ENCODE results near the gene FMNL2. TPM values are rescaled to one million over a fixed set of nuclear protein-coding genes. Genes with fewer than 3 reads are reported as not detected.

The FMNL2 gene
- total and polyA plus RNA-seq, 4 experiments from 2014 or later, result 0.06 to 1.6 (median 0.94) TPM; not detected in 1

DNA sequence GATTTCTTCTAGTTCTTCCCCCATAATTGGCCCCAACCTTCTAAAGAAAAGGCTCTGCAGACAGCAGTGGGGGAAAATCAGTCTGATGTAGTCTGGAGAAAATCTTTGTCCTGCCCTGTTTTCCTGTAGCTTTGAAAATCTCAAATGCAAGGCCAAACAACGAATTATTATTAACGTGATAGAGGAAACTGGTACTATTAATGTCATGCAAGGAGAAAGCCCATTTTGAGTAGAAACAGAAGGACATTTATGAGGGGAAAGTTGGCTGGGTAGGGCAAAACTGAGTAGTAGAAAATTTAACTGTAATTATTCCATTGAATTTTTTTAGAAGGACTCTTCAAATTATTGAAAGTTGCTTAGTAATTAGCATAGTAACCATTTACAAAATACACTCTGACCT lies 98.8 kb downstream of the FMNL2 start:
- Mint-ChIP-seq H3K4me3 (no peak overlapping the region), H3K4me1 (no peaks in the 10 kb centered on the region), H3K9me3 (no peaks in the 10 kb centered on the region), H3K36me3 (no peaks in the 10 kb centered on the region), H3K27ac (no peak overlapping the region), H3K27me3 (peaks cover 1% of the 10 kb centered on the region in 2 donors)
- POLR2A ChIA-PET (ENCODE audit: partially characterized antibody), result no interaction called here
- H3K9me3 ChIP-seq (ENCODE audit: control insufficient read depth in 1 of 2, low read length in 2 of 2), result no peaks in the 10 kb centered on the region
- intact Hi-C loops (cut with micrococcal nuclease), result no loop called here
- no peak overlapping the region for H3K4me3 ChIP-seq (ENCODE audit: low read length in 2 of 2)
- no peak overlapping the region for H3K27ac ChIP-seq (ENCODE audit: low read depth, low read length)
- no peaks in the 10 kb centered on the region for H3K27me3 ChIP-seq (ENCODE audit: insufficient read depth, low read length)
- no peaks in the 10 kb centered on the region for H3K36me3 ChIP-seq (ENCODE audit: insufficient read depth, low read length)
- no peak for DNase-seq
- CTCF ChIA-PET (ENCODE audit: partially characterized antibody), result no interaction called here
- H3K4me1 ChIP-seq (ENCODE audit: insufficient read depth, low read length), result no peaks in the 10 kb centered on the region

DNA sequence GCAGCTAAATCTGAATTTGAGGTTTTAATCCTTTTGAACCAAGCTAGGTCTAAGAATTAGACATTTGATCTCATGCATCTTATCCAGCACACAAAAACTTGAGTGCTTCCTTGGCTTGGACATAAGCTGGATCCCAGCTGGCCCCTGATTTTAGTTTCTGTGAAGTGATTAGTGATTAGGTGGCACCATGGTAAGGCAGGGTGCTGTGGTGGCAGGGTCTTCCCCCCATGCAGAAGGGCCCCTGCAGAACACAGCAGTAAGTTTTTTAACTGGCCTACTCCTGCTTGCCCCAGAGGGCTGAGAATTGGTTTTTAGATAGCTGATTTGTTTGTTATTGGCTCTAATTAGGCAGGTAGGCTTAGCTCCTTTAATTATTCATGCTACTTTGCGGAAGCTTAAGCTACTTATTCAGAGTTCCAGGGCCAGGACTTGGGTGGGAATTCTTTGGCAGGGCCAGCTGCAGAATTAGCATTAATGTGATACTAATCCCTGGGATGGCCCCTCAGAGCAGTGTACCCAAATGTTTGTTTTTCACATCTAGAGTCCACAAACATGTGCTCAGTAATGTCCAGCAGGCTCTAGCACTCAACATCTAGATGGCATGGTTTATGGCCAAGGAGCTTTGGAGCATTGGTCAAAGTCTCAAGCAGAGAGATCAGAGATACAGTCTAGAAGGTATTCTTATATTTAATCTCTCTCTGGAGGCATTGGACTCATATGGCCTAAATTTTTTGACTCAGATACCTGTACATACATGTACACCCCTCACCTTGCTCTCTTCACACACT lies 99.6 kb downstream of the FMNL2 start:
- H3K4me3 ChIP-seq (ENCODE audit: low read length in 2 of 2), result no peak overlapping the region
- CTCF ChIA-PET (ENCODE audit: partially characterized antibody), result no interaction called here
- no peak overlapping the region for H3K27ac ChIP-seq (ENCODE audit: low read depth, low read length)
- no peaks in the 10 kb centered on the region for H3K9me3 ChIP-seq (ENCODE audit: control insufficient read depth in 1 of 2, low read length in 2 of 2)
- Mint-ChIP-seq H3K27me3 (peaks cover 1% of the 10 kb centered on the region in 2 donors), H3K36me3 (no peaks in the 10 kb centered on the region), H3K4me1 (no peaks in the 10 kb centered on the region), H3K27ac (no peak overlapping the region), H3K9me3 (no peaks in the 10 kb centered on the region), H3K4me3 (no peak overlapping the region)
- no peaks in the 10 kb centered on the region for H3K4me1 ChIP-seq (ENCODE audit: insufficient read depth, low read length)
- intact Hi-C loops (cut with micrococcal nuclease), result no loop called here
- no peaks in the 10 kb centered on the region for H3K36me3 ChIP-seq (ENCODE audit: insufficient read depth, low read length)
- DNase-seq, result no peak
- no peaks in the 10 kb centered on the region for H3K27me3 ChIP-seq (ENCODE audit: insufficient read depth, low read length)
- POLR2A ChIA-PET (ENCODE audit: partially characterized antibody), result no interaction called here

DNA sequence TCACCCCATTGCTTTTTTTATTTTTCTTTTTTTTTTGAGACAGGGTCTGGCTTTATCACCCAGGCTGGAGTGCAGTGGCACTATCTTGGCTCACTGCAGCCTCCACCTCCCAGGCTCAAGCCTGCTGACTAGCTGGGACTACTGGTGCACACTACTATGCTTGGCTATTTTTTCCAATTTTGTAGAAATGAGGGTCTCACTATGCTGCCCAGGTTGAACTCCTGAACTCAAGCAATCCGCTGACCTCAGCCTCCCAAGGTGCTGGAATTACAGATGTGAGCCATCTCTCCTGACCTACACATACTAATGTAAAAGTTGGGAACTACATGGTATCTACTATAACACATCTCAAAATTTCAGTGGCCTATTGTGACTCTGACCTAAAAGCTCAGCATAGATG lies 101.2 kb downstream of the FMNL2 start:
- H3K27ac Mint-ChIP-seq, result no peak overlapping the region
- no peak for DNase-seq
- no peaks in the 10 kb centered on the region for H3K27me3 ChIP-seq (ENCODE audit: insufficient read depth, low read length)
- H3K9me3 ChIP-seq (ENCODE audit: control insufficient read depth in 1 of 2, low read length in 2 of 2), result no peaks in the 10 kb centered on the region
- intact Hi-C loops (cut with micrococcal nuclease), result no loop called here
- H3K27ac ChIP-seq (ENCODE audit: low read depth, low read length), result no peak overlapping the region
- ChIA-PET POLR2A (ENCODE audit: partially characterized antibody) (no interaction called here), CTCF (ENCODE audit: partially characterized antibody) (no interaction called here)
- H3K4me1 Mint-ChIP-seq, result no peaks in the 10 kb centered on the region
- no peaks in the 10 kb centered on the region for H3K9me3 Mint-ChIP-seq
- H3K36me3 Mint-ChIP-seq, result no peaks in the 10 kb centered on the region
- peaks cover under 1 to 6% of the 10 kb centered on the region in 2 donors for H3K27me3 Mint-ChIP-seq
- H3K36me3 ChIP-seq (ENCODE audit: insufficient read depth, low read length), result no peaks in the 10 kb centered on the region
- H3K4me3 Mint-ChIP-seq, result no peak overlapping the region
- no peaks in the 10 kb centered on the region for H3K4me1 ChIP-seq (ENCODE audit: insufficient read depth, low read length)
- no peak overlapping the region for H3K4me3 ChIP-seq (ENCODE audit: low read length in 2 of 2)

DNA sequence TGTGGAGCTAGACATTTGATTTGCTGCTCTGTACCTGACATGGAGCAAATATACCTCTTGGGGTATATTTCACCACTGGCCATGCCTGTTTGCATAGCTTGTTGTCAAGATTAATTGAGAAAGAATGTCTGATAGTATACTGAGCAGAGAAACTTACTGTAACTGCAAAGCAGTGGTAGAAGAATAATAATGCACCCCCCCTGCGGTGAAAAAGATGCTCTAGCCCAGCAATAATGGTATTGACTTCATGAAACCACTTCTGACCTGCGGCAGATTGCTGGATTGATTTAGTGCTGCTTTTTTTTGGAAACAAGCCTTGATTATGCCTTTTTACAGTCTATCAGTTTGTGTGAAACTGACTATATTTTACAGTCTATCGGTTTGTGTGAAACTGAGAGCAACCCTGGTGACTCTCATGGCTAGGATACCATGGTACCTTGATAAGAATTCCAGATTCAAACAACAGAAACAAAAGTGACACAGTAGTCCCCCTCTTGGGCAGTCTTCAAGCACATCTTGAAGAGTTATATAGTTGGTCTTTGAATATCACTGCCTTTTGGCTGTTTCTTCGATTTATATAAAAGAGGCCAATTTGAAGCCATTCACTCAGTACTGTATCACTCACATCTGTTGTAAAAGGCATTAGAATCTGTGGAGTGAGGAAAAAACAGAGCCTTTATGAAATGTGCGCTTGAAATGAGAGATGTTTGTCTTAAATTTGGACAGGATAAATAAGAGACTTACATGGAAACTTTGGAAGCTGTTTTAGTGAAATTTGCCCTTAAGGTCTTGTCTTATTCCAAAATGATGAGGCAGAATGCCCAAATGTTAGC lies 102.5 kb downstream of the FMNL2 start:
- ChIA-PET POLR2A (ENCODE audit: partially characterized antibody) (no interaction called here), CTCF (ENCODE audit: partially characterized antibody) (no interaction called here)
- H3K36me3 ChIP-seq (ENCODE audit: insufficient read depth, low read length), result no peaks in the 10 kb centered on the region
- H3K4me1 Mint-ChIP-seq, result no peaks in the 10 kb centered on the region
- peaks cover 5 to 7% of the 10 kb centered on the region in 2 donors for H3K27me3 Mint-ChIP-seq
- intact Hi-C loops (cut with micrococcal nuclease), result no loop called here
- no peaks in the 10 kb centered on the region for H3K9me3 Mint-ChIP-seq
- H3K27ac ChIP-seq (ENCODE audit: low read depth, low read length), result no peak overlapping the region
- DNase-seq, result no peak
- H3K4me1 ChIP-seq (ENCODE audit: insufficient read depth, low read length), result no peaks in the 10 kb centered on the region
- no peaks in the 10 kb centered on the region for H3K27me3 ChIP-seq (ENCODE audit: insufficient read depth, low read length)
- no peak overlapping the region for H3K27ac Mint-ChIP-seq
- no peak overlapping the region for H3K4me3 ChIP-seq (ENCODE audit: low read length in 2 of 2)
- no peaks in the 10 kb centered on the region for H3K9me3 ChIP-seq (ENCODE audit: control insufficient read depth in 1 of 2, low read length in 2 of 2)
- no peak overlapping the region for H3K4me3 Mint-ChIP-seq
- H3K36me3 Mint-ChIP-seq, result no peaks in the 10 kb centered on the region

DNA sequence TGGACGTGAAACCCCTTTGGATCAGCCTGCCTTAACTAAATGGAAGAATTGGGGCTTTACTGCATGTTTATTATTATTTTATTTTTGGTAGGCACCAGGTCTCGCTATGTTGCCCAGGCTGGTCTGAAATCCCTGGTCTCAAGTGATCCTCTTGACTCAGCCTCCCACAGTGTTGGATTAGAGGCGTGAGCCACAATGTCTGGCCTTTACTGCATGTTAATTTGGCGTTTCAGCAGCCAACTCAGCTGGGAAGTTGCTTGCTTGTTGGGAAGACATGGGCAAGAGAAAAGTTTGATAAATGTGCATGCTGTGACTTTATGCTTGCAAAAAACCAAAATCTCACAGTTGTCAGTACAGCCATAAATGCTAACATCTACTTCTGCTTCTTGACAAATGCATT lies 105.1 kb downstream of the FMNL2 start:
- DNase-seq, result no peak
- Histone ChIP-seq H3K27ac (ENCODE audit: low read depth, low read length) (no peak overlapping the region), H3K9me3 (ENCODE audit: control insufficient read depth in 1 of 2, low read length in 2 of 2) (no peaks in the 10 kb centered on the region), H3K4me3 (ENCODE audit: low read length in 2 of 2) (no peak overlapping the region), H3K27me3 (ENCODE audit: insufficient read depth, low read length) (no peaks in the 10 kb centered on the region), H3K36me3 (ENCODE audit: insufficient read depth, low read length) (no peaks in the 10 kb centered on the region), H3K4me1 (ENCODE audit: insufficient read depth, low read length) (no peaks in the 10 kb centered on the region)
- Mint-ChIP-seq H3K36me3 (no peaks in the 10 kb centered on the region), H3K9me3 (peaks cover 0 to 4% (median 0%) of the 10 kb centered on the region in 8 donors), H3K4me3 (no peak overlapping the region), H3K27ac (no peak overlapping the region), H3K27me3 (peaks cover 11 to 13% of the 10 kb centered on the region in 2 donors), H3K4me1 (no peaks in the 10 kb centered on the region)
- intact Hi-C loops (cut with micrococcal nuclease), result no loop called here
- ChIA-PET POLR2A (ENCODE audit: partially characterized antibody) (no interaction called here), CTCF (ENCODE audit: partially characterized antibody) (no interaction called here)

DNA sequence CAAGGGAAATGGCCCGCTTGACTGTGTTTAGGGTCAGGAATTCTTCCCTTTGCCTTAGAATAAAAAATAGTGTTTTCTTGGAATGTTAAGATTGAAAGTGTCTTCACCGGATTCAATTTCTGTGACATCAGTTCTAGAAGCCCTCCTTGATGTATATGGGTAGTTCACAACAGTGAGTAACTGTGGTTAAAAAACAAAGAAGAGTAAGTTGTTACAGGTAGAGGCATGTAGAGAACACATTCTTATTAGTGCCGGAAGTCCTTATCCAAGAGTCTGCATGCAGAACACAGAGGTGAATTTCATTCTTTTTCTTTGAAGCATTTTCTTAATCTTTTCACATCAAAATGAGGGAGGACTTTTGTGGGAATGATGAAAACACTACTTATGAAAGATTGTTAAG lies 105.5 kb downstream of the FMNL2 start:
- Histone ChIP-seq H3K9me3 (ENCODE audit: control insufficient read depth in 1 of 2, low read length in 2 of 2) (no peaks in the 10 kb centered on the region), H3K36me3 (ENCODE audit: insufficient read depth, low read length) (no peaks in the 10 kb centered on the region), H3K27me3 (ENCODE audit: insufficient read depth, low read length) (no peaks in the 10 kb centered on the region), H3K27ac (ENCODE audit: low read depth, low read length) (no peak overlapping the region), H3K4me3 (ENCODE audit: low read length in 2 of 2) (no peak overlapping the region), H3K4me1 (ENCODE audit: insufficient read depth, low read length) (no peaks in the 10 kb centered on the region)
- H3K27ac Mint-ChIP-seq, result no peak overlapping the region
- H3K4me3 Mint-ChIP-seq, result no peak overlapping the region
- POLR2A ChIA-PET (ENCODE audit: partially characterized antibody), result no interaction called here
- H3K4me1 Mint-ChIP-seq, result no peaks in the 10 kb centered on the region
- CTCF ChIA-PET (ENCODE audit: partially characterized antibody), result no interaction called here
- H3K36me3 Mint-ChIP-seq, result no peaks in the 10 kb centered on the region
- H3K27me3 Mint-ChIP-seq, result peaks cover 11 to 13% of the 10 kb centered on the region in 2 donors
- intact Hi-C loops (cut with micrococcal nuclease), result no loop called here
- no peak for DNase-seq
- peaks cover 0 to 4% (median 0%) of the 10 kb centered on the region in 8 donors for H3K9me3 Mint-ChIP-seq

DNA sequence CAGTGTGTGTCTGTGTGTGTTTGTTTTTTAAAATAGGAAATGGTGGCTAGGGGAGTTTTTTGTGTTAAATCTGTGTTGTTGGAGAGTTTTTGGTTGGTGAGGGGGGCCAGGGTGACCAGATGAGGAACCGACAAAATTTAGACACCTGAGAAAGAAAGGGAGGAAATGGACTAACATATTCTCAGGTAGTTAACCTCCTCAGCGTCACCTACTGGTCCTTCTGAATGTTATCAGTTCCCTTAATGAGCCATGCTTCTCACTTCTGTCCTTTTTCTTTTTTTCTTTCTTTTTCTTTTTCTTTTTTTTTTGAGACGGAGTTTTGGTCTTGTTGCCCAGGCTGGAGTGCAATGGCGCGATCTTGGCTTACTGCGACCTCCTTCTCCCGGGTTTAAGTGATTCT lies 107.0 kb downstream of the FMNL2 start:
- Mint-ChIP-seq H3K4me1 (peaks cover 0 to 3% (median 0%) of the 10 kb centered on the region in 4 donors), H3K27me3 (peaks cover 11 to 13% of the 10 kb centered on the region in 2 donors), H3K9me3 (peaks cover 0 to 4% (median 0%) of the 10 kb centered on the region in 8 donors), H3K27ac (no peak overlapping the region), H3K36me3 (no peaks in the 10 kb centered on the region), H3K4me3 (no peak overlapping the region)
- Histone ChIP-seq H3K27me3 (ENCODE audit: insufficient read depth, low read length) (no peaks in the 10 kb centered on the region), H3K4me3 (ENCODE audit: low read length in 2 of 2) (no peak overlapping the region), H3K9me3 (ENCODE audit: control insufficient read depth in 1 of 2, low read length in 2 of 2) (no peaks in the 10 kb centered on the region), H3K4me1 (ENCODE audit: insufficient read depth, low read length) (no peaks in the 10 kb centered on the region), H3K36me3 (ENCODE audit: insufficient read depth, low read length) (no peaks in the 10 kb centered on the region), H3K27ac (ENCODE audit: low read depth, low read length) (no peak overlapping the region)
- CTCF ChIA-PET (ENCODE audit: partially characterized antibody), result no interaction called here
- POLR2A ChIA-PET (ENCODE audit: partially characterized antibody), result no interaction called here
- no peak for DNase-seq
- intact Hi-C loops (cut with micrococcal nuclease), result no loop called here

Data from CD4-positive, alpha-beta memory T cell (primary cell).